Measurements from ENCODE around the gene FAT1.

FAT1 gene

GRCh38 chr4:186557061-186557460, 166.6 kb downstream of the FAT1 start:
- FAIRE-seq = no peak

- no peak for FAIRE-seq
These were observed 168.5 kb downstream of the FAT1 start, which contains the start of gene MTNR1A for GRCh38 chr4:186554914-186555827. Gene MTNR1A, minus strand, starts transcription at chr4:186555567. Its CDS starts 202 bp downstream, at chr4:186555365.

DNA sequence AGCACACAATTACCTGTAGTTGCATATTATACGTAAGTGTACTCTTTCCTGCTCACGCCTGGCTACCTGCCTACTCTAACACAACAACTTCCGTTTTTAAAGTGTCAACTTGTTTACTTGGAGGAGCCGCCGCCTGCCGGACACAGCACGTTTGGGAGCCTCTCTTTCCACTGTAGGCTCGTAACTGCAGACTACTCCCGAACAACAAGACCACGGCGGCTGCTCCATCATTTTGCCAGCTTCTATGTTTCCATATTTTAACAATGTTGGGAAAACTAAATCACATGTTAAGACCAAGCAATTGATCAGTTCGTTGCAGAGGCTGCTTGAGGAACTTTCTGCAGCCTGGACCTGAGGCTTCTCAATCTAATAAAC, 169.1 kb downstream of the FAT1 start:
- no peak for FAIRE-seq

DNA sequence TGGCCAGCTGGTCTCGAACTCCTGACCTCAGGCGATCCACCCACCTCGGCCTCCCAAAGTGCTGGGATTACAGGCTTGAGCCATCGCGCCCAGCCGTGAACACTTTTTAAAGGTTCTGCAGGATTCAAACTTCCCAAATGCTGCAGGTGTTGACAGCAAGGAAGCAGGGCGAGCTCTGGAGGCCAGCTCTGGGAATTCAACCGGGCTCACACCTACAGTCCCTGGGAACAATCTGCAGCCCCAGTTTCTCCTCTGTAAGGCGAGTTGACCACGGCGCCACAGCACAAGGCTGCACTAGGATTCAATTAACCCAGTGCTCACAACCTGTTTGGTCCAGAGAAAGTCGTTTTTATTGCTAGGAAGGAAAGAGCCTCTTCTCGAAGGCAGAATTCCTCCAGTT, 169.9 kb downstream of the FAT1 start:
- FAIRE-seq = no peak

GRCh38 chr4:186551849-186552248, 171.8 kb downstream of the FAT1 start:
- FAIRE-seq = no peak

- no peak for FAIRE-seq
These were observed 178.2 kb downstream of the FAT1 start for GRCh38 chr4:186545436-186545835.

- no peak for FAIRE-seq
These were observed 180.4 kb downstream of the FAT1 start for GRCh38 chr4:186543206-186543605.

DNA sequence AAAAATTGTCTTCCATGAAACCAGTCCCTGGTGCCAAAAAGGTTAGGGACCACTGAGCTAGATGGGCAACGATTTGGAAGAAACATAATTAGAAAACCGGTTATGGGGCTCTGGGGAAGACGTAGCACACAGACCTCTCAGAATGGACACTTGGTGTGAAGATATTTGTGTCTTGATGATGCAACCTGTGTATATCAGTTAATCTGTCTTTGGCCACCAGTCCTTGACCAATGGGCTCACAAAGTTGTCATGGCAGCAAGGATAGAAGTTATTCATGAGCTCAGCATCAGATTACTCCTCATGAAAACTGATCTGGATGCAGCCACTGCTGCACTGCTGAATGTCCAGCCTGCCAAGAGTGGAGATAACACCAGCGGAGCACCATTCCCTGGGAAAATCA, 181.9 kb downstream of the FAT1 start:
- no peak for FAIRE-seq

DNA sequence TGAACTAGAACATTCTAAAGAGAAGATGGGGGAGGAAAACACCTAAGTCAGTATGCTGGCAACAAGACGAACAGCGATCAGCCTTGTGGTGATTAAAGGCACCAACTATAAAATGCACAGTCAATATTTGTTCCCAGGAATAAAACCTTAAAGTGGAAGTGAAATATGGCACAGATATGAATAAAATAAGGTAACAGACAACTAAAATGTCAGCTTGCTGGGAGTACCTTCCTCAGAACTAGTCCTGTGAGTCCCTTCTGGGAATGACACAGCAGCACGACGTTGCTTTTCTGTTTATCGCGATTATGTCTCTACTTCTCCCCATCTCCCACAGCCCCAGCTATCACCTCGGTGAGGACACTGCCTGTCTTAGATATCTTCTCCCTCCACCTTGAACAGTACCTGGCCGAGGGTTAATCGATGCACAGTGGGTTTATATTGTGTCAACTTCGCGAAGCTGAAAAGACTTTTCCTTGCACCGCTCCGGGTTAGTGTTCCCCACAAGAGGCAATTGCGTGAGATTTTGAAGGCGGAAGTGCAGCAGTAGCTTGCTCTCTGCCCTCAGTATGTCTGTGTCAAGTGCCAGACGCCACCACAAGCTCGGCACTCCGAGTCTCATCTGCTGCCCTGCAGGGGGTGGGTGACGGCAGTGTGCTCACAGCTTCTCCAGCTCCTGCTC, 185.7 kb downstream of the FAT1 start:
- no peak for FAIRE-seq

Measured in A204.1 (cell line).